NCI-H345 (cell line): ENCODE measurements around the gene SERPINA3.
"Not testable (repeated sequence)": the region's sequence is repeated elsewhere in the genome, so short reads cannot be mapped to it uniquely, and the experiment has no call there.

Experiments used
- DNase-seq: peaks from one replicate; lab custom pipeline; 2025; lab: John Stamatoyannopoulos, UW

Gene SERPINA3

DNA sequence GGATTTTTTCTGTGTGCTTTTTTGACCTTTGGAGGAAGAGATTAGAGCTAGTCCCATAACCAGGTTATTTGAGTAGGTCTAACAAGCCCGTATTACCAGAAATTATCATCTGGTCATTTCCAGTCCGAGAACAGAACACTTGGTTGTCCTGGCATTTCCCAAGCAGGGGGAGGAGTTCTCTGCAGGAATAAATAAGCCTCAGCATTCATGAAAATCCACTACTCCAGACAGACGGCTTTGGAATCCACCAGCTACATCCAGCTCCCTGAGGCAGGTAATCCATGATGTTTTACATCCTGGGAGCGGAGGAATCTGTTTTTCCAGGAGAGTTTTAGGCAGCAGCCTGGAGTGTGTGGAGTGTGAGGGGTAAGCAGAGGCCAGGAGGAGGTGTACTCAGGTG, at the start of gene SERPINA3:
Gene SERPINA3, plus strand, starts transcription at position 218 of the 400 bp plus-strand sequence. CDS start 2,051 bp downstream, outside the sequence.
- DNase-seq = no peak

DNA sequence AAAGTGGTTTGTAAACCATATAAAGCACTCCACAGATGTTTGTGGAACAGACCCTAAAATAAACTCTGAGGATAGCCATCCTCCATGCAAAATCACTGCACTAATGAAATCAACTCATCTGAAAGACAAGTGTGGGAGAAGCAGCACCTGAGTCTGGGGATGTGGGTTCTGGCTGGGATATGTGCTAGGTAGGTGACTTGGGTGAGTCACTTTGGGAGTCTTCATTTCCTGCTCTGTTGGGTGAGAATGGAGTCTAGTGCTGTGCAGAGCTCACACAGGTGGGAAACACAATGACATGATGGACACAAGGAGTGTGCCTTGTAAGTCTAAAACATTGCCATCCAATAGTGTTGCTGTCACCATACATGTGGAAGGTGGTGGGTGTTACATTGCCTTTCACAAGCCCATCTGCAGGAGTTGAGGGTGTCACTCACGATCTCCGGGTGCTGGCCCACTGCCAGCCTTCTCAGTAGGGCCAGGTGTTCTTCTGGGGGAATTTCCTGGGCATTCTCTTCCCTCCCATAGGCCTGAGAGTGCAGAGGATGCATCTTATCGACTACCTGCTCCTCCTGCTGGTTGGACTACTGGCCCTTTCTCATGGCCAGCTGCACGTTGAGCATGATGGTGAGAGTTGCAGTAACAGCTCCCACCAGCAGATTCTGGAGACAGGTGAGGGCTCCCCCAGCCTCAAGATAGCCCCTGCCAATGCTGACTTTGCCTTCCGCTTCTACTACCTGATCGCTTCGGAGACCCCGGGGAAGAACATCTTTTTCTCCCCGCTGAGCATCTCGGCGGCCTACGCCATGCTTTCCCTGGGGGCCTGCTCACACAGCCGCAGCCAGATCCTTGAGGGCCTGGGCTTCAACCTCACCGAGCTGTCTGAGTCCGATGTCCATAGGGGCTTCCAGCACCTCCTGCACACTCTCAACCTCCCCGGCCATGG, 49.0 kb upstream of the SERPINA3 start:
- no peak for DNase-seq

DNA sequence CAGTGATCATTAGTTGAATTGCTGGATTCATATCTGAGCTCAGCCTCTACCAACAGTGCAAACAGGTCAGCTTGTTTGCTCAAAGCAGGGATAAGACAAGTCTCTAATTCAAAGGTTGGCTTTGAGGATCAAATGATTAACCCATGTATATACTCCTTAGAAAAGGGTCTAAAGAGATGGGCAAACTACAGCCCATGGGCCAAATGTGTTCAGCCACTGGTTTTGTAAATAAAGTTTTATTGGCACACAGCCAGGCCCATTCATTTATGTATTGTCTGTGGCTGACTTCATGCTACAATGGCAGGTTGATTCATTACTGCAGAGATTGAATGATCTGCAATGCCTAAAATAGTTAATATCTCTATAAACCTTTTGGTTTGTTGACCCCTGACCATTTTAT, 47.8 kb upstream of the SERPINA3 start:
- no peak for DNase-seq

DNA sequence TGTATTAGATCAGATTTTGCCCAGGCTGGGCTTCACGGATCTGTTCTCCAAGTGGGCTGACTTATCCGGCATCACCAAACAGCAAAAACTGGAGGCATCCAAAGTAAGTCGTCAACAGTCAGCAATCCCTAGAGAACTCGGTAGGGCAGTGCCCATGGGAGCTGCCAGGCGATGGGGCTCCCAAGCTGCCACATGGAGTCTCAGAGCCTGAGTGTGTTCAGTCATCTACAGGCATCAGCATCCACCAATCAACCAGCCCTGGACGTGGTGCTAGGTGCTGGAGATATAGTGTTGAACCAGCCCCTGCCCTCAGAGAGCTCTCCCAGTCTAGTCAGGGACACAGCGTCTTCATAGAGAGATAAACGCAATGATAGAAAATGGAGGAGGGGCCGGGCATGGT, 44.0 kb upstream of the SERPINA3 start:
- DNase-seq = no peak

DNA sequence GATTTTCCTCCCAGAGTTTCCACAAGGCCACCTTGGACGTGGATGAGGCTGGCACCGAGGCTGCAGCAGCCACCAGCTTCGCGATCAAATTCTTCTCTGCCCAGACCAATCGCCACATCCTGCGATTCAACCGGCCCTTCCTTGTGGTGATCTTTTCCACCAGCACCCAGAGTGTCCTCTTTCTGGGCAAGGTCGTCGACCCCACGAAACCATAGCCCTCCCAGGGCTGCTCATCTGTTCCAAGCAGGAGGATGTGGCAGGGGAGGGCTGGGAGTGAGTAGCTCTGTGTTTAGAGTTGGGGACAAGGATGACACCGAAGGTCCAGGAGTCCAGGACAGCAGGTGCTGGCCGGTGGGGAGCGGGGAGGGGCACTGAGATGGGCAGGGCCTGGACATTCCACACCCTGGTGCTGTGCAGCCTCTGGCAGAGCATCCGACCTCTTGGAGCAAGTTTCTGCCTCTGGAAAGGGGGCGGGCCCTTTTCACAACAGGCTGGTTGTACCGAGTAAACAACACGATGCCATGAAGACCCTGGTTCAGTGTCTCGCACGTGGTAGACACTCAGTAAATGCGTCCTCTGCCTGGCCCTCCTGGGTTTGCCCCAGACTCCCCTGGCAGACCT, 42.7 kb upstream of the SERPINA3 start:
- DNase-seq = no peak

DNA sequence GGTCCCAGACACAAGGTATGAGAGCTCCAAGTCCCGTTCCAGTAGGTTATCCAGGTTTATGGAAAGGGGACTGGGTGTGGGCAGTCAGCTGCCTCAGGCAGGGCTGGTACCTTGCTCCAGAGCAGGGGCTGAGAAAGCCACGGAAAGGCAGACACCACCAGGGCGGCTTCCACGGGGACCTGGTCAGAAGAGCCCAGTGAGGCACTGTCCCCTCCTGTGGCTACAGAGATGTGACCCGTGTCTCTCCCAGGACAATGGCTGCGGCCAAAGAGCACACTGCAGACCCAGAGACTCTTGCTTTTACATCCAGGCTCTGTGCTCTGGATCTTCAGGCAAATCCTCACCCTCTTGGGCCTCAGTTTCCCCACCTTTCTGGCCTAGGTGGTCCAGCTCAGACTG, 42.2 kb upstream of the SERPINA3 start:
- no peak for DNase-seq

DNA sequence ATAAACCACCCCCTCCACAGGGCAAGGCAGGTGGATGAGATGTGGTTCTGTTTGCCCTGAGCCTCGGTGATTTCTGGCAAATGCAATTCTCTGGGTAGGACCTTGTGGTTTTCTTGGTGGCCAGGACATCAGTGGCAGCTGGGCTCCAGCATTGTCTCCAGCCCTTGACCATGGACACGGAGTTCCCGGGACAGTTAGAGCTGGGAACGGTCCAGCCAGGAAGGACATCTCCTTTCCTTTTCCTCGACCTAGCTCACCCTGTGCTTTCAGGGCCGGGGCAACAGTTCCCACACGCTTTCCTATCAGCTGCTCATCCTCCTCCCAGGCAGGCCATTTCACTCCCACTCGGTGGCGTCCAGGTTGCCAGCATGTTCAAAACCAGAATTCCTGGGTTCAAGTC, 41.8 kb upstream of the SERPINA3 start:
- no peak for DNase-seq

DNA sequence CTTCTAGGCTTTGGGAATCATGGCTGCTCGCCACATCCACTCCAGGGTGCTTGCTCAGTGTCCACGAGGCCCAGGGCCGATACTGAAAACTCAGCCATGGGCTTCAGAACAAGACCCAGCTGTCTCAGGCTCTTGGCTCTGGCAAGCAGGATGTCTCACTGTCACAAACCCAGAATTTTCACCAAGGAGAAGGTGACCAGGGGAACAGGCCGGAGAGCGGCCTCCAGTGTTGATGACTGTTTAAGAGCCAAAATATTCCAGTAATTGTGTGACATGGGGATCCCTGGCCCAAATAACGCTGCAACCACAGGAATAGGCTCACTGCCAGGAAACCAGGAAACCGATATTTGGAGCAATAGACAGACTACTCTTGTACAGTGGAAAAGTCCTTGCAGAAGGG, 40.8 kb upstream of the SERPINA3 start:
- DNase-seq = no peak

DNA sequence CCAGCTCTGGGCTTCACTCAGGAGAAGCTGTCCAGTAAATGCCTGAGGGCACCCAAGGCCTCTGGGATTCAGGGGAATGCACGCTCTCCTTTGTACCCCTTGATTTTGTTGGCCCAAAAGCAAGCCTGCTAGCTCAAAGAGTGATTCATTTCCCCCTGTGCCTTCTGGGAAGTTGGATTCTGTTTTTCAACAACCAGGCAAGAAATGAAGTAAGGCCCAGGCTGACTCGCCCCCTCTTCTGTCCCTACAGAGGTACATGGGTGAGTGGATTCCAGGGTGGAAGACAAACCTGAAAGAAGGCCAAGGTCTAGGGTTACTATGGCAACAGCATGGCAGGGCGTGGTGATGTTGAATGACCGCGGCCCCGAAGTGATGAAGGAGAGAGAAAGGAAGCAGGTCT, 40.2 kb upstream of the SERPINA3 start:
- DNase-seq = no peak

DNA sequence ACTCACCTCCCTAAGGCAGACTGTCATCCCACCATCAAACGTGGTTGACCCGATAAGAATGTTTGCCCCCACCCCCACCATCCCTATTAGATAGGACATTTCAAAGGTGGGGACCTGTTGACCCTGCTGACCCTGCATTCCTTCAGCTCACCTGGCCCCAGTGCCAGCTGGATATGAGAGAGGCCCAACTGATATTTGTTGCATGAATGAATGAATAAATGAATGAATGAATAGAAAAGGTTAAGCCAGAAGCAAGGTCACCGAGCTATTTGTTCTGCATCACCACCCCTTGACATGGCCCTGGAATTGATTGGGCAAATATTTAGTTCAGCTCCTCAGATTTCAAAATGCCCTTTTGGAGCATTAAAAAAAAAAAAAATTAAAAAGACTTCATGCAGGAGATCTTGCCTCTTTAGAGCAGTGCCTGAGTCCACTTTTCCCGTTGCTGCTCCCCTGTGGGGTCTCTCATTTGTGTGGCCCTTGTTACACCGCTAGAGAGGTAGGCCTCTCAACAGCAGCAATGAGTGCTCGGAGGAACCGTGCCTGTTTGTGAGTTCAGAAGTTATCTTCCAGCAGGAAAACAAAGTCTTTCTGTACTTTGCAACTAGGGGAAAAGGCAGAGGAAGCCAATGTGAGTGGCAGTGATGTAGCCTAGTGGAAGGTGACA, 39.4 kb upstream of the SERPINA3 start:
- no peak for DNase-seq

DNA sequence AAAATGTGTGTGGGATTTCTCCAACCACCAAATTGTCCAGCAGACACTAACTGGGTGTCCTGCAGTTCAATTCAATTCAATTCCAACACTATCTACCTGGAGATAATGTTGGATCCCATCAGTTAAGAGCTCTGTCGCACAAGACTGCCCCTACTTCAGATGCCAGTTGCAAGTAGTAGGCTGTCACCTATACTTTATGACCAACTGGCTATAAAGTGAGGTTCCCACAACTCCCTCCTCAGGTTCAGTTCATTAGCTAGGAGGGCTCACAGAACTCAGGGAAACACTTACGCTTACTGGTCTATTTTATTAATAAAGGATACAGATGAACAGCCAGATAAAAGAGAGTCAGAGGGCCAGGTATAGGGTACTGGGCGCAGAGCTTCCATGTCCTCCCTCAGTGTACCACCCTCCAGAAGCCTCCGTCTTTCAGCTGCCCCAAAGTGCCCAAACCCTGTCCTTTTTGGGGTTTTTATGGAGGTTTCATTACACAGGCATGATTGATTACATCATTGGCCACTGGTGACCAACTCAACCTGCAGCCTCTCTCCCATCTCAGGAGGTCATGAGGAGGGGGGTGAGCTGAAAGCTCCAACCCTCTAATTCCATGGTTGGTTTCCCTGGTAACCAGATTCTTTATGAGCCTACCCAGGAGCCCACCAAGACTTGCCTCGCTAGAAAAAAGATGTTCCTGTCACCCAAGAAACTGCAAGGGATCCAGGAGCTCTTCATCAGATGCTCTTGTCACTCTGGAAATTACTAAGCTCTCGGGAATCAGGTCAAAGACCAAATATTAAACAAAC, 38.5 kb upstream of the SERPINA3 start:
- DNase-seq = no peak

DNA sequence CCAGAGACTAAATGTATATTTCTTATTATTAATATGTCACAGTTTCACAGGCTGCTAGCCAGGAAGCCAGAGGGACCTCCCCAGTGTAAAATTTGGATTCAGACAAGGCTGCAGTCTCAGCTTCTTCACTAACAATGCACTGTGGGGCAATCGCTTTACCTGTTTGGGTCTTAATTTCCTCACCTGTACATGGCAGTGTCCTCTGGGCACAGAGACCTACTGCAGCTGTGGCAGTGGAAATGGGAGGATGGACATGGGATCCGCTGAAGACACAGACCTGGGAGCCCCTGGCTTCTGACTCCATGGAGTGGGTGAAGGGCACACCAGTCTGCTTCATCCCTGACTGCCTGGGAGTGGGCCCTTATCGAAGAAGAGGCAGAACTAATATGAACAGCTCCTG, 37.9 kb upstream of the SERPINA3 start:
- no peak for DNase-seq

DNA sequence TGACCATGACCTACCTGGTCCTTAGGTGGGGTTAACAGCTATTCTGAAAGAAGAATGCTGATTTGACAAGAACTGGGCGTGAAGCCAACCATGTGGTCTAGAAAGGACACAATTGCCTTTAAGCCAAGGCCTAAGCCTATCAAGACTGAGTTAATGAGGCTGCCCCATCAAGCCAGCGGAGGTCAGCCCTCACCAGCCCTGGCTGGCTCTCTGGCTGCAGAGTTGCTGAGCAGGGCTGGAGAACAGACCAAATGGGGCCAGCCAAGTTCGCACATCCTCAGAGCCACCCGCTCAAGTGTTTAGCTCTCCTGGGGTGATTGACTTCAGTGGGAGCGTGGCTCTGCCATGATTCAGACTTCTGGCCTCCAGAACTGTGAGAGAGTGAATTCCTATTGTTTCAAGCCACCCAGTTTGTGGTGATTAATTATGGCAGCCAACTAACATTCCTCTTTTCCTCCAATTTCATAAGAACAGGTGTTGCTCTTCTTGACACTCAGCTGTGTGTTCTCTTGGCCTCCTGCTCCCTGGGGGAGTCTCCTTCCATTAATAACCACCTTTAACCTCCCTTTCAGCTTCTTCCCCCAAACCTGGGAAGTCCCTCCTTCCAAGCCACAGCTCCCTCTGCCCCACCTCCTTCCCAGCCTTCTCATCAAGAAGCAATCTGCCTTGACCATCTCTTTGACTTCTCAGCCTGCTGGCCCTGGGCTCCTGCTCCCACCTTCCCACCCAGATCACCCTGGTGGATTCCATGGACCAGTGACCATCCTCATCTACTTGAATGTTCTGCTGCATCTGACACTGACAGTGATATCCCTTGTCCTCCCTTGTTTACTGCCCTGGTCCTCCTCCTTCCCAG, 36.2 kb upstream of the SERPINA3 start:
- no peak for DNase-seq

DNA sequence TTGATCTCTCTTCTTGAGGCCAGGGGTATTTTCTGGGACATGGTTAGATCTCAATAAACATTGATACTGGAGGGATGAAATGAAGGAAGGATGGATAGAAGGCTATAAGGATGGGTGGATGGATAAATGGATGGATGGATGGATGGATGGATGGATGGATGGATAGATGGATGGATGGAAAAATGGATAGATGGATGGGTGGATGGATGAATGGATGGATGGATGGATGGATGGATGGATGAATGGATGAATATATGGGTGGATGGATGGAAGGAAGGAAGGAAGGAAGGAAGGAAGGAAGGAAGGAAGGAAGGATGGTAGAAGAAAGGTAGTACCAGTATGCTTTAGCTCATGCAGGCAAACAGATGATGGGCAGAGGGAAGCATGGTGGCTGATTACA, 34.7 kb upstream of the SERPINA3 start:
- not testable (repeated sequence) for DNase-seq

DNA sequence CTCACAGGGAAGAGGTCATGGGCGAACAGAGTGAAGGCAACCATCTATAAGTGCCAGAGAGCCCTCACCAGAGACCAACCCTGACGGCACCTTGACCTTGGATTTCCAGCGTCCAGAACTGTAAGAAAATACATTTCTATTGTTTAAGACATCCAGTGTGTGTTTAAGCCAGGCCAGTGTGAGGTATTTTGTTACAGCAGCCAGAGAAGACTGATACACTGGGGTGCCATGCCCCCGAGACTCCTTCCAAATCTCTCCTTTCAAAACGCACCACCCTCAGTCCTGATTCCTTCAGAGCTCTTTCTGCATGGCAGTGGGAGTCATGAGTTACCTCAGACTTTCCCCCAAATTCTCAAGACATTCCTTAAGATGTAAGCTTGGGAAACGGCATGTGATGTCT, 33.5 kb upstream of the SERPINA3 start:
- DNase-seq = no peak

DNA sequence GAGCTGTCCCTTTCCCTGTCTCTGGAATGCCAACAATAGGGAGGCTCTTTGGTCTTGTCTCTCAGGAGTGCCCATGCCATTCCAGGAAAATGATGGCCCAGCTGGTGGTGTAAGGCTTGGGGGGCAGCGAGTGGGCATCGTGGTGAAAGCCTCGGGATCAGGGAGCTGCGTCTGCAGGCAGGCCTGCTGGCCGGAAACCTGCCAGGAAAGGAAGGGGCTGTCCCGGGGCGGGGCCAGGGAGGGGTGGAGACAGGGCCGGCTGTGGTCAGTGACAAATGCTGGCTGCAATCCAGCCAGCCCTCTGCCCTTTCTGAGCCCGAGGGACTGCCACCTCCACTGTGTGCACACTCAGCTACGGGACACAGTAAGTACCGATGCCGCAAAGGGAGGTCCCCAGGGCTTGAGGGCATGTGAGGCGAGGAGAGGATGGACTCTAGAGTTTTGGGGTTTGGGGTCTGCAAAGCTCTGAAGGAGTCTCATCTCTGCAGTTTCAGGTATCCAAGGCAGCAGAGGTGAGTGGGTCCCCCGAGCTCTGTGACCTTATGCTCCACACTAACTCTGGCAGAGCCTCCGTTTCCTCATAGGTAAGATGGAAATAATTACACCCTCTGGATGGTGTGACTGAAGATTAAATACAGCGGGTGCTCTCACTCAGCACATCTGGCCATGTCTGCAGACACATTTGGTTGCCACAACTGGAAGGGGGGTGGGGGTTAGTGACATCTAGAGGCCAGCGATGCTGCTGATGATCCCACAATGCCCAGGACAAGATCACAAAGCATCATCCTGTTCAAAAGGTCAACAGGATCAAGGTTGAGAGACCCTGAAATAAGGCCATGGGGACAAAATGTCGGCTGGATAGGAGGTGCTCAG, 30.8 kb upstream of the SERPINA3 start, which contains the start of gene SERPINA5:
Gene SERPINA5, plus strand, starts transcription at position 300 of the 873 bp plus-strand sequence. CDS start 5,937 bp downstream, outside the sequence.
- no peak for DNase-seq

DNA sequence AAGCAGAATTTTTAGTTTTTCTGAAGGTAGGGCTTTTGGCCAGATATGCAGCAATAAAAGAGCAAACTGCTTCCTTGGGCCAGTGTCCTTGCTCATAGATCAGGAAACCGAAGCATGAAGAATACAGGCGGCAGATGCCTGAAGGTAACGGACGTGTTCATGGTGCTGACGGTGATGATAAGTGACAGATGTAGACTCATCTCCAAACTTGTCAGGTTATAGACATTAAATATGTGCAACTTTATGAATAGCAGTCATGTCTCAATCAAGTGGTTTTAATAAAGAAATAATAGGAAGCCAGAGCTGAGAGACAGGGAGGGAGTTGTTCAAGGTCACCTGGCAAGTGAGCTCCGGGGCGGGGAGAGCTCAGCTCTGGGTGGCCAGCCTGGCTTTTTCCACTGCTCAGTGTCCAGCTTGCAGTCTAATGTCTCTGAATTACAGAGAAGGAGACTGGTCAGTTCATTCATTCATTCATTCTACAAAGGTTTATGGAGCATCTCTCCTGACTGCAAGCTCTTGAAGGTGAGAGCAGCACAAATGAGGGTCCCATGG, 29.9 kb upstream of the SERPINA3 start:
- DNase-seq = no peak

DNA sequence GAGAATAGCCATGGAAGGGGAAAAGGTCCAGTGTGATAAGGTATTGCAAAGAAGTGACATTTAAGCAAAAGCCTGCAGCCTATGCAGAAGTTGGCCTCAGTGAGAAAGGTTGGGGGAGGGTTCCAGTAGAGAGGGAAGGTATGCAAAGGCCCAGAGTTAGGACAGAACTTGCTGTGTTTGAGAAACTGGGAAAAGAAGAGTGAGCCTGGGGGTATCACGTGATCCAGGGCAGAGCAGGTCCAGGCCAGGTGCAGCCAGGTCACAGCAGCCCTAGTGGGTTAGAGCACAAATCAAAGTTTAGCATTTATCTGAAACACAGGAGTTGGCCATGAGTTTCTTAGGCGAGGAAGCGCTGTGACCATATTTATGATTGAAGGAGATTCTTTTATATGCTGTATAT, 29.3 kb upstream of the SERPINA3 start:
- no peak for DNase-seq

DNA sequence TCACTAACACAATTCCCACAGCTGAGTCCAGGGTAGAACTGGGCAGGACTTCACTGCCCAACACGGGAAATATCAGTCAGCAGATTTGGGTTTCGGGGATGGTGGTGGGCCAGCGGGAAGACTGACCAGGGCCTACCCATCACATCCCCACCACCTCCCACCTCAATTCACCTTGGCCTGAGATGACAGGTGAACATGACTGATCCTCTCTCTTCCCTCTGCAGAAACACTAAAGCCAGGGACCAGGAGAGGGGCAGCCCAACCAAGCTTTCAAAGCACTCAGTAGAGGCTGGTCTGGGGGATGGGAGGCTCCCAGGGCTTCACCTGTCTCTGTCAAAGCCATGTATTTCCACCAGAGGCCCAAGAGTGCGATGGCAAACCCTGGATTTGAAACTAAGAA, 28.6 kb upstream of the SERPINA3 start:
- no peak for DNase-seq
